ENCODE data around the gene RNF41.

Gene RNF41

DNA sequence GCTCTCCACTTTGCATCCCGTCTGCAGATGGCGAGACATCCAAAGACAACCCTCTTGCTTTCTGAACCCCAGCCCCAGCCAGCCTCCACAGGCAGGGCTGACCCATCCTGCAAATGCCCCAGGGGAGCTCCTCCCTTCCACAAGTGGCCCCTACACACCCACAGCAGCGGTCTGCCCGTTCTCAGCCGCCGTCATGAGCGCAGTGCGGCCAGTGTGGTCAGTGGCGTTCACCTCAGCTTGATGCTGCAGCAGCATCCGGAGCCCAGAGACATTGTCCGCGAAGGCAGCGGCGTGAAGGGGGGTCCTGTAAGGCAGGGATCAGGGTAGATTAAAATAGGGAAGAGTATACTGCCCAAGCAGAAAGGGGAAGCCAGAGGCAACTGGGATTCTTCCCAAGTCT, 22.8 kb upstream of the RNF41 start:
- Histone ChIP-seq H3K9me3 (ENCODE audit: control insufficient read depth, low read length) (no peaks in the 10 kb centered on the region), H3K4me1 (ENCODE audit: control insufficient read depth, insufficient read depth, low read length) (no peaks in the 10 kb centered on the region), H3K36me3 (ENCODE audit: control insufficient read depth, insufficient read depth, low read length) (peaks cover 68% of the 10 kb centered on the region), H3K27ac (ENCODE audit: insufficient read depth, low read depth, low read length, poor library complexity, severe bottlenecking) (no peak overlapping the region), H3K4me3 (ENCODE audit: insufficient read depth, low read depth, low read length) (no peak overlapping the region), H3K27me3 (ENCODE audit: control insufficient read depth, insufficient read depth, low read length, poor library complexity, severe bottlenecking) (no peaks in the 10 kb centered on the region)
- WGBS, 2 experiments = 97% methylated on average over 14 of the region's 14 CpGs

GRCh38 chr12:56243731-56244181, 22.0 kb upstream of the RNF41 start:
- WGBS, 2 experiments = 91 to 97% methylated on average over 3 of the region's 3 CpGs

GRCh38 chr12:56242986-56243385, 21.3 kb upstream of the RNF41 start:
- Histone ChIP-seq H3K4me1 (ENCODE audit: control insufficient read depth, insufficient read depth, low read length) (no peaks in the 10 kb centered on the region), H3K9me3 (ENCODE audit: control insufficient read depth, low read length) (no peaks in the 10 kb centered on the region), H3K27ac (ENCODE audit: insufficient read depth, low read depth, low read length, poor library complexity, severe bottlenecking) (no peak overlapping the region), H3K4me3 (ENCODE audit: insufficient read depth, low read depth, low read length) (no peak overlapping the region), H3K36me3 (ENCODE audit: control insufficient read depth, insufficient read depth, low read length) (peaks cover 58% of the 10 kb centered on the region), H3K27me3 (ENCODE audit: control insufficient read depth, insufficient read depth, low read length, poor library complexity, severe bottlenecking) (no peaks in the 10 kb centered on the region)
- WGBS, 2 experiments = 97% methylated on average over 12 of the region's 13 CpGs

More at GRCh38 chr12:56243731-56244181, 22.0 kb upstream of the RNF41 start:
- no peaks in the 10 kb centered on the region for H3K27me3 ChIP-seq (ENCODE audit: control insufficient read depth, insufficient read depth, low read length, poor library complexity, severe bottlenecking)
- H3K4me3 ChIP-seq (ENCODE audit: insufficient read depth, low read depth, low read length) = no peak overlapping the region
- H3K4me1 ChIP-seq (ENCODE audit: control insufficient read depth, insufficient read depth, low read length) = no peaks in the 10 kb centered on the region
- H3K27ac ChIP-seq (ENCODE audit: insufficient read depth, low read depth, low read length, poor library complexity, severe bottlenecking) = no peak overlapping the region
- H3K36me3 ChIP-seq (ENCODE audit: control insufficient read depth, insufficient read depth, low read length) = peaks cover 65% of the 10 kb centered on the region
- H3K9me3 ChIP-seq (ENCODE audit: control insufficient read depth, low read length) = no peaks in the 10 kb centered on the region

- no peaks in the 10 kb centered on the region for H3K9me3 ChIP-seq (ENCODE audit: control insufficient read depth, low read length)
- H3K4me1 ChIP-seq (ENCODE audit: control insufficient read depth, insufficient read depth, low read length) = no peaks in the 10 kb centered on the region
- H3K27me3 ChIP-seq (ENCODE audit: control insufficient read depth, insufficient read depth, low read length, poor library complexity, severe bottlenecking) = no peaks in the 10 kb centered on the region
- peaks cover 47% of the 10 kb centered on the region for H3K36me3 ChIP-seq (ENCODE audit: control insufficient read depth, insufficient read depth, low read length)
- WGBS, 2 experiments = 92 to 95% methylated on average over 8 to 9 of the region's 9 CpGs
- no peak overlapping the region for H3K4me3 ChIP-seq (ENCODE audit: insufficient read depth, low read depth, low read length)
- H3K27ac ChIP-seq (ENCODE audit: insufficient read depth, low read depth, low read length, poor library complexity, severe bottlenecking) = no peak overlapping the region
Observed at GRCh38 chr12:56241424-56242303, 19.9 kb upstream of the RNF41 start.

DNA sequence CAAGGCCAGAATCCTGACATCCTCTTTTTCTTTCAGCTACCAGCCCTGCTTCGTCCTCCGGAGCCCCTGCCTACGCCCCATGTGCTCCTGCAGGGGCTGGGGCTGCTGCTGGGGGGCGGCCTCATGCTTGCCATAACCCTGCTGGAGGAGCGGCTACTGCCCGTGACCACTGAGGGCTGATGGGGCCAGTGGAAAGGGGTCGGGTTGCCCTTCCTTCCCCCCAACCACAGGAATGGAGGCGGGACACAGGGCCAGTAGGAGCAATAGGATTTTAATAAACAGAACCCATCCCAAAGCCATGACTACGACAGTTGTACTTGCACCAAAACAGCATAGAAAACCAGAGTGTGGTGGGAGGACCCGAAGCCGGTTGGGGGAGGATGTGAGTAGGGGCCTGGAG, 15.8 kb upstream of the RNF41 start:
- Histone ChIP-seq H3K27me3 (ENCODE audit: control insufficient read depth, insufficient read depth, low read length, poor library complexity, severe bottlenecking) (no peaks in the 10 kb centered on the region), H3K36me3 (ENCODE audit: control insufficient read depth, insufficient read depth, low read length) (peaks cover 12% of the 10 kb centered on the region), H3K9me3 (ENCODE audit: control insufficient read depth, low read length) (no peaks in the 10 kb centered on the region), H3K4me3 (ENCODE audit: insufficient read depth, low read depth, low read length) (no peak overlapping the region), H3K4me1 (ENCODE audit: control insufficient read depth, insufficient read depth, low read length) (no peaks in the 10 kb centered on the region), H3K27ac (ENCODE audit: insufficient read depth, low read depth, low read length, poor library complexity, severe bottlenecking) (no peak overlapping the region)
- WGBS, 2 experiments = 83 to 85% methylated on average over 11 of the region's 11 CpGs

- no peak overlapping the region for H3K27ac ChIP-seq (ENCODE audit: insufficient read depth, low read depth, low read length, poor library complexity, severe bottlenecking)
- WGBS, 2 experiments = 94 to 97% methylated on average over 5 of the region's 5 CpGs
- peaks cover 6% of the 10 kb centered on the region for H3K36me3 ChIP-seq (ENCODE audit: control insufficient read depth, insufficient read depth, low read length)
- H3K4me1 ChIP-seq (ENCODE audit: control insufficient read depth, insufficient read depth, low read length) = no peaks in the 10 kb centered on the region
- H3K9me3 ChIP-seq (ENCODE audit: control insufficient read depth, low read length) = no peaks in the 10 kb centered on the region
- H3K27me3 ChIP-seq (ENCODE audit: control insufficient read depth, insufficient read depth, low read length, poor library complexity, severe bottlenecking) = no peaks in the 10 kb centered on the region
- no peak overlapping the region for H3K4me3 ChIP-seq (ENCODE audit: insufficient read depth, low read depth, low read length)
Observed at GRCh38 chr12:56236985-56237384, 15.3 kb upstream of the RNF41 start.

DNA sequence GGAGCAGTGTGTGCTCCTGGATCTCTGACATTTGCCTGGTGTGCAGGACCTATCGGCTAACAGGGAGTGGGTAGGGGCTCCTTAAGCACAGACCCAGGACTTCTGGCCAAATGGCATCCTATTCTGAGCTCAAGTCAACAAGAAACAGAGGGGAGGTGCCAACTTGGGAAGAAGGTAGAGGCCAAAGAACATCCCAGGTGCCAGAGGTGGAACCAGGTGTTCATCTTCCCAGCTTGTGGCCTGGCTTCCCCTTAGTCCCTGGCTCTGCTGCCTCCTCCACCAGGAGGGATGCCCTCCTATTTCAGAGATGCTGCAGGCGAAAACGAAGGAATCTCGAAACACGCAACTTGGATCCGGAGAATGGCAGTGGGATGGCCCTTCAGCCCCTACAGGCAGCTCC, 14.4 kb upstream of the RNF41 start:
- Histone ChIP-seq H3K27ac (ENCODE audit: insufficient read depth, low read depth, low read length, poor library complexity, severe bottlenecking) (no peak overlapping the region), H3K27me3 (ENCODE audit: control insufficient read depth, insufficient read depth, low read length, poor library complexity, severe bottlenecking) (no peaks in the 10 kb centered on the region), H3K4me1 (ENCODE audit: control insufficient read depth, insufficient read depth, low read length) (no peaks in the 10 kb centered on the region), H3K9me3 (ENCODE audit: control insufficient read depth, low read length) (no peaks in the 10 kb centered on the region), H3K36me3 (ENCODE audit: control insufficient read depth, insufficient read depth, low read length) (no peaks in the 10 kb centered on the region), H3K4me3 (ENCODE audit: insufficient read depth, low read depth, low read length) (no peak overlapping the region)
- WGBS, 2 experiments = 96% methylated on average over 6 of the region's 6 CpGs

DNA sequence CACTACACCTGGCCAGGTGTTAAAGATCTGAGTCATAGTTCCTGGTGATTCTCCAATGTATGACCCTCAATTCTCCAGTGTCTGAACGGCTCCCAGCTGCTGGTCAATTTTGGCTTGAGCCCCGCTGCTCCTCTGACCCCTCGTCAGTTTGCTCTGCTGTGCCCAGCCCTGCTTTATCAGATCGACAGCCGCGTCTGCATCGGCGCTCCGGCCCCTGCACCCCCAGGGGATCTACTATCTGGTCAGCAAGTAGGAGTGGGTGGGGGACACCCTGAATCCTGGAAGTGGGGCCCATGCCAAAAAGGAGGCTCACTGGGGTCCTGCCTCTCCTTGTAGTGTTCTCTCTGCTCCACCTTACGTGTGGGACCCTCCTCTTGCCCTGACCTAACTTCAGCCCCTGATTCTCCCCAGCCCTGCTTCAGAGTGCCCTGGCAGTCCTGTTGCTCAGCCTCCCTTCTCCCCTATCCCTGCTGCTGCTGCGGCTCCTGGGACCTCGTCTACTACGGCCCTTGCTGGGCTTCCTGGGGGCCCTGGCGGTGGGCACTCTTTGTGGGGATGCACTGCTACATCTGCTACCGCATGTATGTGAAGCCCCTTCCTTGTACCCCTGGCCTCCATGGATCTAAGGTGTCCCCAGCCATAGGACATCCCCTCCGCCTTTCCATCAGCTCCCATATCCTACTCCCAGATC, 13.2 kb upstream of the RNF41 start:
- H3K27ac ChIP-seq (ENCODE audit: insufficient read depth, low read depth, low read length, poor library complexity, severe bottlenecking) = no peak overlapping the region
- H3K4me1 ChIP-seq (ENCODE audit: control insufficient read depth, insufficient read depth, low read length) = no peaks in the 10 kb centered on the region
- WGBS, 2 experiments = 91 to 92% methylated on average over 16 of the region's 16 CpGs
- H3K9me3 ChIP-seq (ENCODE audit: control insufficient read depth, low read length) = no peaks in the 10 kb centered on the region
- no peaks in the 10 kb centered on the region for H3K27me3 ChIP-seq (ENCODE audit: control insufficient read depth, insufficient read depth, low read length, poor library complexity, severe bottlenecking)
- H3K4me3 ChIP-seq (ENCODE audit: insufficient read depth, low read depth, low read length) = no peak overlapping the region
- H3K36me3 ChIP-seq (ENCODE audit: control insufficient read depth, insufficient read depth, low read length) = no peaks in the 10 kb centered on the region

GRCh38 chr12:56231184-56231582, 9.5 kb upstream of the RNF41 start:
- Histone ChIP-seq H3K27me3 (ENCODE audit: control insufficient read depth, insufficient read depth, low read length, poor library complexity, severe bottlenecking) (no peaks in the 10 kb centered on the region), H3K36me3 (ENCODE audit: control insufficient read depth, insufficient read depth, low read length) (no peaks in the 10 kb centered on the region), H3K27ac (ENCODE audit: insufficient read depth, low read depth, low read length, poor library complexity, severe bottlenecking) (no peak overlapping the region), H3K9me3 (ENCODE audit: control insufficient read depth, low read length) (no peaks in the 10 kb centered on the region), H3K4me1 (ENCODE audit: control insufficient read depth, insufficient read depth, low read length) (no peaks in the 10 kb centered on the region), H3K4me3 (ENCODE audit: insufficient read depth, low read depth, low read length) (no peak overlapping the region)
- WGBS, 2 experiments = 92 to 93% methylated on average over 11 of the region's 11 CpGs

GRCh38 chr12:56230432-56231183, 8.9 kb upstream of the RNF41 start:
- H3K27ac ChIP-seq (ENCODE audit: insufficient read depth, low read depth, low read length, poor library complexity, severe bottlenecking) = no peak overlapping the region
- no peaks in the 10 kb centered on the region for H3K4me1 ChIP-seq (ENCODE audit: control insufficient read depth, insufficient read depth, low read length)
- H3K4me3 ChIP-seq (ENCODE audit: insufficient read depth, low read depth, low read length) = no peak overlapping the region
- 71 to 76% methylated on average over 8 of the region's 8 CpGs for WGBS, 2 experiments
- H3K27me3 ChIP-seq (ENCODE audit: control insufficient read depth, insufficient read depth, low read length, poor library complexity, severe bottlenecking) = no peaks in the 10 kb centered on the region
- H3K36me3 ChIP-seq (ENCODE audit: control insufficient read depth, insufficient read depth, low read length) = no peaks in the 10 kb centered on the region
- no peaks in the 10 kb centered on the region for H3K9me3 ChIP-seq (ENCODE audit: control insufficient read depth, low read length)

Data from ectodermal cell (in vitro differentiated cells).